Daoy (cell line): ENCODE results near the gene SLC7A7. TPM values are rescaled to one million over a fixed set of nuclear protein-coding genes. Genes with fewer than 3 reads are reported as not detected.
A peak's percentile ranks its signal among the peaks of the same experiment; 100 is the strongest.
"Not testable (repeated sequence)": the region's sequence is repeated elsewhere in the genome, so short reads cannot be mapped to it uniquely, and the experiment has no call there.

Source experiments
- DNase-seq: peaks from one replicate; pipeline ENCODE4 v3.0.0-alpha.2; 2015; ENCODE audit warnings: low read depth
- total RNA-seq: library from RNA; depleted of rRNA; stranded (reverse); fragments of >200 nt; shearing (Covaris generic); gene quantifications from 2 replicates; pipeline ENCODE4 v1.2.3, GENCODE V29; 2014; rRNA removed

SLC7A7 gene
- total RNA-seq, 1 experiment from 2014 or later, result 1.8 TPM

GRCh38 chr14:22757972-22758650 lies 57.1 kb downstream of the SLC7A7 start:
- DNase-seq, result not testable (repeated sequence)

DNA sequence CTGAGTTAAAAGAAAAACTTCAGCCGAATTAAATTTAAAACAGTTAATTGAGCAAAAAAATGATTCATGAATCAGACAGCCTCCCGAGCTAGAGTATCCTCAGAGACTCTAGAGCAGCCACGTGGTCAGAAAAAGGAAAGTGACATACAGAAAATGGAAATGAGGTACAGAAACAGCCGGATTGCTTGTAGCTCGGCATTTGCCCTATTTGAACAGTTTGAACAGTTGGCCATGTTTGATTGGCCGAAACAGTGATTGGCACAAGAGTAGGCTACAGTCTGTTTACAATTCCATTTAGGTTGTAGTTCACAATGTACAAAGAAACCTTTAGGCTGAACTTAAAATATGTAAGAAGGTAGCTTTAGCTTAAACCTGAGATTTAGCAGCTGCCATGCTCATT lies 61.6 kb downstream of the SLC7A7 start:
- DNase-seq, result peak; percentile 63

DNA sequence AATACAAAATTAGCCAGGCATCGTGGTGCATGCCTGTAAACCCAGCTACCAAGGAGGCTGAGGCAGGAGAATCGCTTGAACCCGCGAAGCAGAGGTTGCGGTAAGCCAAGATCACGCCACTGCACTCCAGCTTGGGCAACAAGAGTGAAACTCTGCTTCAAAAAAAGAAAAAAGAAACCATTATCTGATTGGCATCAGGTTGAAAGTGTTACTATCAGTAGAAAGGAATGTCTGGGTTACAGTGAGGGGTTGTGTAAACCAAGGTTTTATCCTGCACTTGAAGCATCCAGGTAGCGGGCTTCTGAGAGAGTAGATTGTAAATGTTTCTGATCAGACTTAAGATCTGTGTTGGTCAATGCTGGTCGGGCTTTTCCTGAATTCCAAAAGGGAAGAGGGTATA lies 62.8 kb downstream of the SLC7A7 start:
- peak; percentile 53 for DNase-seq

DNA sequence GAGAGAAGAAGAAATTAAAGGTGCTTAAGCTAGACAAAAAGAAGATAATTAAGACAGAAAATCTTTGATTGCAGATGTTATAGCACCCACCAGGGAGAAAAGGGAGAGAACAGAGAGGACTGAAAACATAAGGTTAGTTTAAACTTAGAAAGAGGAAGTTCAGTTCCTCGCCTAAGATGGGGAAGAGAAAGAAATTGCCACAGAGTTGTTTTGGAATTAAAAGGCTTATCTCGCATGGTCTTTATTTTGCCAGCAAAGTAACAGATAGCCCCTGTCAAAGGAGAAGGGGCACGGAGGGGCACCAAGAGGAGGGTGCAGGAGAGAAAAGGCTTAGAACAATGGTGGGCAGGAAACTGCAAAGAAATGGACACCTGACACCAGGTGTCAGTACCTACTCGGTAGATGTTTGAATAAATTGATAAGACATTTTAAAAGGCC lies 66.6 kb downstream of the SLC7A7 start:
- DNase-seq, result no peak

DNA sequence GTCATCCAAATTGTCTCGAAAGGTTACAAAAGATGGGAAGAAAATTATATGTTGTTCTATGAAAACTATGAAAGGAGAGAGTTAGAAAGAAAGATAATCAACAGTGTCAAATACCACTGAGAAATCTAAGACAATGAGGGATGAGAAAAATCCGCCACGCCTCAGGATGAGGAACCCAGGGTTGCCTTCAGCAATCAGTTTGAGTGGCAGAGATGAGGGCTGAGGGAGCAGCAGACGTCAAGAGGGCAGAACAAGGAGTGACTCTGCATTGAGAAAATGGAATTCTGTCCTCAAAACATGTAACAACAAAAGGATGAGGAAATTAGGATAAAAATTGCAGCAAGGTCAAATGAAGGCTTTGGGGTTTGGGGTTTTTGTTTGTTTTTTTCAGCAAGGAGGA lies 67.0 kb downstream of the SLC7A7 start:
- no peak for DNase-seq

DNA sequence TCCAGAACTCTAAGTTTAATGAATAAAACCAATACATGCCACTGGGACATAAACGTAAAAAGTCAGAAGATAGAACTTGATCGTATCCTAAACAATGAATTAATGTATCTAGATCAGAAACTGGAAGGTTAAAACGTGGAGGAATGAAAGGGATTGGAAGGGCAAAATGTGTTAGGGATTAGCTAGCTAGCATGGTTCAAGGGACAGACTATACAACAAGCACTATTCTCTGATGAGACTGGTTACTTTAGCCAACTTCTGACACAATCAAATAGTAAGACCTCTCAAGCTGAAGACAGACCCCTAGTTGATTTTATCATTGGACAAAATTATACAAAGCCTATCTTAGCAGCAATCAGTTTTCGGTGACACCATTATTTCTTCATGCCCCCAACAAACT lies 67.5 kb downstream of the SLC7A7 start:
- DNase-seq, result no peak

DNA sequence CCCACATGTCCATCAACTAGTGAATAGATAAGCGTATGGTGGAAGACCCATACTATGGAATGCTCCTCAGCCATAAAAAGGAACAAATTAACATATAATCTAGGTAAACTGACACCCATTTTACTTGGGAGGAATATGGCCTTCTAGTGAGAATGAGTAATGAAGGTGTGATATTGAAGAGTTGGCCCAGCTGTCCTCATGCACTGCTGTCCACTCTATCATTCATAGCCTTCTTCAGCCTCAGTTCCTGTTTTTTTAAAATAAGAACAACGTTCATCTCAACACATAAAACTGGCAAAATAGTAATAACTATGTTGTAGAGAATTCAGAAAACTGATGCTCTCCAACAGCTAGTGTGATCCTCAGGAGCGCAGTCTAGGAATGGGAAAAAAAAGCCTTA lies 75.2 kb downstream of the SLC7A7 start:
- DNase-seq, result no peak

GRCh38 chr14:22739423-22739822 lies 75.8 kb downstream of the SLC7A7 start:
- no peak for DNase-seq

DNA sequence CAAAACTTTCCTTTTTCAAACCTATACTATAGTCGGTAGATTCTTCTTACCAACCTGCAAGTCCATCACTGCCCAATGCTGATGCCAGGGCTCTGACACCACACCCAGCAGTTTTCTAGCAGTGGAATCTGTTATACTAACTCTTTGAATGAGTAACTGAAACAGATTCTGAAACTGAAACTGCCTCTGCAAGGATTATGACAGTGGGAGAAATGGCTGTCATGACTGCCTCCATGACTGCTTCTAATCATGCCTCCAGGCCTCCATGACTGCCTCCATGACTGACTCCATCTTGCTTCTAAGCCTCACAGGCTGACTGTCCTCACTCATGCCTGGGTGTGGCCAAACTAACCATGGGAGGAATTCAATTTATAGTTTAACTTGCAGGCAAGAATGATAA lies 78.2 kb downstream of the SLC7A7 start:
- DNase-seq, result no peak

- DNase-seq, result not testable (repeated sequence)
These were observed 78.9 kb downstream of the SLC7A7 start for GRCh38 chr14:22736384-22736783.

DNA sequence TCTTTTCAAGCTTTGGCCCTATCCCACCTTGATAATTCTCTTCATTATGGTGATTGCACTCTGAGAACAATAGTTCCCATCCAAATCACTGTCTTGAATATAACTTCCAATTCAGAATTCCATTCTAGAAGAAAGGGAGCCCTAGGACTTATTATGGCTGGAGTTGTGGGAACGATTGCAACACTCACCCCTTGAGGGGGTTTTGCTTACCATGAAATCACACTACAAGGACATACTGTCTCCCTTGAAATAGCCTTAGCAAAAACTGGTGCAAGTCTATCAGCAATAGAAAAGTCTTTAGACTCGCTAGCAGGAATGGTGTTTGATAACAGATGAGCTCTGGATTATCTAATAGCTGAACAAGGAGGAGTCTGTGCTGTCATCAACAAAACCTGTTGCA lies 80.1 kb downstream of the SLC7A7 start:
- DNase-seq, result no peak

GRCh38 chr14:22733829-22734228 lies 81.4 kb downstream of the SLC7A7 start:
- no peak for DNase-seq

DNA sequence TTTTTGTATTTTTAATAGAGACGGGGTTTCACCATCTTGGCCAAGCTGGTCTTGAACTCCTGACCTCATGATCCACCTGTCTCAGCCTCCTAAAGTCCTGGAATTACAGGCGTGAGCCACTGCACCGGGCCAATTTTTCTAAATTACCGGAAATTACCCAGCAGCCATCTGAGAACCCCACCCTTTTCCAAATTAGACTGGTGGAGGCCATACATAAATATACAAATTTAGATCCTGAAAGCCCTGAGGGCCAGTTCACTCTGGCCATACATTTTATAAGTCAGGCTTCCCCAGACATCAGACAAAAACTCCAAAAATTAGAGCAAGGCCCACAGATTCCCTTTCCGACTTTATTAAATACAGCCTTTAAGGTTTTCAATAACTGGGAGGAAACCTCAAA lies 83.2 kb downstream of the SLC7A7 start:
- DNase-seq, result not testable (repeated sequence)

GRCh38 chr14:22726012-22726411 lies 89.2 kb downstream of the SLC7A7 start:
- DNase-seq, result no peak

DNA sequence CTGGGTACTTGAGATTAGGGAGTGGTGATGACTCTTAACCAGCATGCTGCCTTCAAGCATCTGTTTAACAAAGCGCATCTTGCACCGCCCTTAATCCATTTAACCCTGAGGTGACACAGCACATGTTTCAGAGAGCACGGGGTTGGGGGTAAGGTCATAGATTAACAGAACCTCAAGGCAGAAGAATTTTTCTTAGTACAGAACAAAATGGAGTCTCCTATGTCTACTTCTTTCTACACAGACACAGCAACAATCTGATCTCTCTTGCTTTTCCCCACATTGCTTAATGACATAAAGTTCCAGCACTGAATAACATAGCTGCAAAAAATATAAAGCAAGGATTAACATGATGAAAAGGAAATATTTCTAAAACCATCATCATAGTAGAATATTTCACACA lies 89.9 kb downstream of the SLC7A7 start:
- DNase-seq, result not testable (repeated sequence)

- DNase-seq, result not testable (repeated sequence)
These were observed 90.4 kb downstream of the SLC7A7 start for GRCh38 chr14:22724847-22725246.

DNA sequence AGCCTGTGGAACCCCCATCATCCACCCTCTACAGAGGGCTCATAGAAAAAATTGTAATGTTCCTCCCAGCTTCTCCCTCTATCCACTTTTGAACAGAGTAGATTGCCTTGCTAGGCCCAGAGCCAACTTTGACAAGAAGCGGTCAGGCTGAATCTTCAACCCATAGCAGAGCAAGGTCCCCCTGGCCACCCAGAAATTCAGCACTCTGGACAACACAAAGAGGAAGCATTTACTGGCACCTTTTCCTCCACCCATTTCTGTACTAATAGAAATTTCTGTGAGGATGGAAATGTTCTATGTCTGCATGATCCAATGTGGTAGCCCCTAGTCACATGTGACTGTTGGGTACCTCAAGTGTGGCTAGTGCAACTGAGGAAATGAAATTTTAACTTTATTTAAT lies 91.4 kb downstream of the SLC7A7 start:
- no peak for DNase-seq

Other genes starting within 250 kb of the SLC7A7 start
- 353 and 470 TPM in 2 replicates for gene DAD1, start 226.2 kb downstream of the SLC7A7 start, total RNA-seq
- gene ABHD4, start 217.1 kb downstream of the SLC7A7 start, total RNA-seq, result 11.7 and 12.8 TPM in 2 replicates
- gene OR6J1, start 171.1 kb downstream of the SLC7A7 start, total RNA-seq, result not detected in 2 replicates
- gene OXA1L, start 48.7 kb downstream of the SLC7A7 start, total RNA-seq, result 89.7 and 96.9 TPM in 2 replicates
- 174 and 223 TPM in 2 replicates for gene MRPL52, start 14.5 kb upstream of the SLC7A7 start, total RNA-seq
- gene MMP14, start 21.1 kb upstream of the SLC7A7 start, total RNA-seq, result 158 and 176 TPM in 2 replicates
- gene LRP10, start 56.3 kb upstream of the SLC7A7 start, total RNA-seq, result 17.3 and 21.1 TPM in 2 replicates
- 0.74 TPM in 1 of 2 replicates, not detected in the other for gene REM2, start 67.8 kb upstream of the SLC7A7 start, total RNA-seq
- gene RBM23, start 103.7 kb upstream of the SLC7A7 start, total RNA-seq, result 105 and 120 TPM in 2 replicates
- gene PRMT5, start 113.9 kb upstream of the SLC7A7 start, total RNA-seq, result 150 and 184 TPM in 2 replicates
- 31.0 and 42.7 TPM in 2 replicates for gene HAUS4, start 141.7 kb upstream of the SLC7A7 start, total RNA-seq
- 70.2 and 94.8 TPM in 2 replicates for gene AJUBA, start 167.1 kb upstream of the SLC7A7 start, total RNA-seq
- 4.6 and 7.8 TPM in 2 replicates for gene C14orf93, start 194.7 kb upstream of the SLC7A7 start, total RNA-seq
- 476 and 523 TPM in 2 replicates for gene PSMB5, start 219.5 kb upstream of the SLC7A7 start, total RNA-seq
- gene PSMB11, start 226.8 kb upstream of the SLC7A7 start, total RNA-seq, result not detected in 2 replicates
- 4.2 and 5.5 TPM in 2 replicates for gene CDH24, start 242.1 kb upstream of the SLC7A7 start, total RNA-seq